Measurements from ENCODE around the gene TRIM9. TPM values are rescaled to one million over a fixed set of nuclear protein-coding genes. Genes with fewer than 3 reads are reported as not detected.

Gene TRIM9
- total and polyA plus RNA-seq, 2 of the 4 experiments (the other 2 are of a cell fraction): under 0.01 to 0.09 TPM

DNA sequence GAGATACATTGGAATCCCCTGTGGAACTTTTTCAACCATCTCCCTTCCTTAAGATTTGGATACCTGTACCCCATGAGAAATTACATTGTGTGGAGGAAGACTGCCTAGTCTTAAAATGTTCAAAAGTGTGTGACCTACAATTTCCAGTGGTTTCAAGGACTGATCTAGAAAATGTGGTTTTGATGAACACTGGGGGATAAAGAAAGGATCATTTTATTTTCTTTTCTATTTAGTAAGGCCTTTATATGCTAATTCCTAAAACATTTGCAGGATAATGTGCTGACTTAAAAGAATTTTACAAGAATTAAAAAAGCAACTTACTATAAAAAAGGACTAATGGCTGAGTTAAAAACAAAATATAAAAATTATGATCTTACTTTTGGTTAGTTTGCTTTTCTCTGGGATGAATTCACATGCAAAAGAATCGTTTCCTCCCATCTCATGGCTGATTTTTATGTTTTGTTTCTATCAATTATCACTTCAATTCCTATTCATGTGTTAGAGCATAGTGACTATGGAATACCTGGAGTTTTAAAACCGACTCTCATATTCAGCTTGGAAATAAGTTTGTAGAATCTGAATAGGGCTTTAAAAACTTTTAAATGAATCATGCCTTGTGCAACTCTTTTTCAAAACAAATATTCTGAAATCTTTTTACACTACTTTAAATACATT, 110.7 kb downstream of the TRIM9 start:
- CTCF ChIA-PET: no interaction called here
- no peak for ATAC-seq (ENCODE audit: low read depth)
- no peaks in the 10 kb centered on the region for H3K9me1 ChIP-seq (ENCODE audit: insufficient read depth, low read length)
- DNase-seq: no peak
- POLR2A ChIA-PET (ENCODE audit: unreplicated experiment): no interaction called here
- H2BK5ac ChIP-seq (ENCODE audit: low read depth, low read length, poor library complexity, severe bottlenecking): no peak overlapping the region
- 0 out of 2 replicates have a peak, but pooled peaks cover 2% of the 10 kb centered on the region for H3K9me3 ChIP-seq (ENCODE audit: control insufficient read depth, insufficient read depth, low read length)
- no peaks in the 10 kb centered on the region for H3K4me1 ChIP-seq (ENCODE audit: control insufficient read depth, insufficient read depth, low read length)
- H4K91ac ChIP-seq (ENCODE audit: insufficient read depth, low read depth, low read length): no peak overlapping the region
- no peak overlapping the region for H2AFZ ChIP-seq (replicated peaks; ENCODE audit: low read length, poor library complexity)
- H2BK120ac ChIP-seq (ENCODE audit: low read depth, low read length): no peak overlapping the region
- no peak overlapping the region for H3K4me2 ChIP-seq (ENCODE audit: low read depth, low read length)
- H3K4ac ChIP-seq (ENCODE audit: low read depth, low read length): no peak overlapping the region
- no peak overlapping the region for H3K4me3 ChIP-seq (ENCODE audit: insufficient read depth, low read depth, low read length)
- no peak overlapping the region for H2AK5ac ChIP-seq (ENCODE audit: low read depth, low read length)
- BruUV-seq (replicated peaks): no TSS peak
- H3K79me1 ChIP-seq (ENCODE audit: low read depth in 1 of 2, low read length in 2 of 2): no peaks in the 10 kb centered on the region
- H3K14ac ChIP-seq (replicated peaks; ENCODE audit: low read depth, low read length): no peak overlapping the region
- no peak overlapping the region for H3K23ac ChIP-seq (ENCODE audit: low read depth, low read length)
- dilution Hi-C loops (cut with HindIII; ENCODE audit: low sequenced_read_pairs, unreplicated experiment): no loop called here
- no peak overlapping the region for H2BK20ac ChIP-seq (ENCODE audit: low read depth, low read length)
- no peak overlapping the region for H4K8ac ChIP-seq (ENCODE audit: low read depth in 2 of 2, low read length in 2 of 2)
- no peaks in the 10 kb centered on the region for H4K20me1 ChIP-seq (ENCODE audit: insufficient read depth, low read length)
- peaks cover 49% of the 10 kb centered on the region for H3K27me3 ChIP-seq (ENCODE audit: control insufficient read depth, insufficient read depth, low read length)
- no peak overlapping the region for H3K56ac ChIP-seq (ENCODE audit: extremely low read depth, insufficient read depth, low read length)
- no CpG with 5 or more reads among the region's 2 CpGs for WGBS, 2 experiments (ENCODE audit: extremely low coverage in 2 of 2, insufficient read length in 1 of 2)
- H2AK9ac ChIP-seq (replicated peaks; ENCODE audit: low read depth, low read length, poor library complexity): no peak overlapping the region
- no peak overlapping the region for H2BK15ac ChIP-seq (ENCODE audit: low read depth, low read length)
- H3K36me3 ChIP-seq (ENCODE audit: control insufficient read depth, insufficient read depth, low read length): no peaks in the 10 kb centered on the region
- in situ Hi-C loops (cut with MboI; ENCODE audit: low sequenced_read_pairs): no loop called here
- no peak overlapping the region for H3K18ac ChIP-seq (ENCODE audit: low read depth, low read length)
- H4K5ac ChIP-seq (ENCODE audit: low read depth, low read length): no peak overlapping the region
- TF ChIP-seq CHD1 (IDR thresholded peaks at IDR 0.05; ENCODE audit: low read depth, low read length): no peak
- TF ChIP-seq RAD21 (IDR thresholded peaks at IDR 0.05; ENCODE audit: low read length): no peak
- no peak for TF ChIP-seq BHLHE40 (IDR thresholded peaks at IDR 0.05; ENCODE audit: low read depth, low read length)
- TF ChIP-seq RFX5 (IDR thresholded peaks at IDR 0.05; ENCODE audit: low read depth, low read length): no peak
- TF ChIP-seq, protein P1, sequence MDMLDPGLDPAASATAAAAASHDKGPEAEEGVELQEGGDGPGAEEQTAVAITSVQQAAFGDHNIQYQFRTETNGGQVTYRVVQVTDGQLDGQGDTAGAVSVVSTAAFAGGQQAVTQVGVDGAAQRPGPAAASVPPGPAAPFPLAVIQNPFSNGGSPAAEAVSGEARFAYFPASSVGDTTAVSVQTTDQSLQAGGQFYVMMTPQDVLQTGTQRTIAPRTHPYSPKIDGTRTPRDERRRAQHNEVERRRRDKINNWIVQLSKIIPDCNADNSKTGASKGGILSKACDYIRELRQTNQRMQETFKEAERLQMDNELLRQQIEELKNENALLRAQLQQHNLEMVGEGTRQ (IDR thresholded peaks at IDR 0.05; ENCODE audit: low read depth, low read length): no peak
- no peak for TF ChIP-seq POLR2A (IDR thresholded peaks at IDR 0.05; ENCODE audit: low read depth, low read length)
- TF ChIP-seq MAFK (IDR thresholded peaks at IDR 0.05; ENCODE audit: low read depth, low read length): no peak
- no peak for TF ChIP-seq NFE2L2 (IDR thresholded peaks at IDR 0.05; ENCODE audit: low read depth, low read length)
- no peak for TF ChIP-seq SMC3 (IDR thresholded peaks at IDR 0.05; ENCODE audit: low read depth, low read length)
- no peak for TF ChIP-seq RCOR1 (IDR thresholded peaks at IDR 0.05; ENCODE audit: insufficient replicate concordance, low read length)
- TF ChIP-seq, protein P2, sequence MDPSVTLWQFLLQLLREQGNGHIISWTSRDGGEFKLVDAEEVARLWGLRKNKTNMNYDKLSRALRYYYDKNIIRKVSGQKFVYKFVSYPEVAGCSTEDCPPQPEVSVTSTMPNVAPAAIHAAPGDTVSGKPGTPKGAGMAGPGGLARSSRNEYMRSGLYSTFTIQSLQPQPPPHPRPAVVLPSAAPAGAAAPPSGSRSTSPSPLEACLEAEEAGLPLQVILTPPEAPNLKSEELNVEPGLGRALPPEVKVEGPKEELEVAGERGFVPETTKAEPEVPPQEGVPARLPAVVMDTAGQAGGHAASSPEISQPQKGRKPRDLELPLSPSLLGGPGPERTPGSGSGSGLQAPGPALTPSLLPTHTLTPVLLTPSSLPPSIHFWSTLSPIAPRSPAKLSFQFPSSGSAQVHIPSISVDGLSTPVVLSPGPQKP (IDR thresholded peaks at IDR 0.05; ENCODE audit: borderline replicate concordance, low read depth, low read length): no peak
- TF ChIP-seq FOS (IDR thresholded peaks at IDR 0.05; ENCODE audit: low read depth, low read length): no peak
- TF ChIP-seq, protein P3, sequence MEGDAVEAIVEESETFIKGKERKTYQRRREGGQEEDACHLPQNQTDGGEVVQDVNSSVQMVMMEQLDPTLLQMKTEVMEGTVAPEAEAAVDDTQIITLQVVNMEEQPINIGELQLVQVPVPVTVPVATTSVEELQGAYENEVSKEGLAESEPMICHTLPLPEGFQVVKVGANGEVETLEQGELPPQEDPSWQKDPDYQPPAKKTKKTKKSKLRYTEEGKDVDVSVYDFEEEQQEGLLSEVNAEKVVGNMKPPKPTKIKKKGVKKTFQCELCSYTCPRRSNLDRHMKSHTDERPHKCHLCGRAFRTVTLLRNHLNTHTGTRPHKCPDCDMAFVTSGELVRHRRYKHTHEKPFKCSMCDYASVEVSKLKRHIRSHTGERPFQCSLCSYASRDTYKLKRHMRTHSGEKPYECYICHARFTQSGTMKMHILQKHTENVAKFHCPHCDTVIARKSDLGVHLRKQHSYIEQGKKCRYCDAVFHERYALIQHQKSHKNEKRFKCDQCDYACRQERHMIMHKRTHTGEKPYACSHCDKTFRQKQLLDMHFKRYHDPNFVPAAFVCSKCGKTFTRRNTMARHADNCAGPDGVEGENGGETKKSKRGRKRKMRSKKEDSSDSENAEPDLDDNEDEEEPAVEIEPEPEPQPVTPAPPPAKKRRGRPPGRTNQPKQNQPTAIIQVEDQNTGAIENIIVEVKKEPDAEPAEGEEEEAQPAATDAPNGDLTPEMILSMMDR (conservative IDR thresholded peaks at IDR 0.05; ENCODE audit: low read depth, low read length): no peak
- no peak overlapping the region for H3K9ac ChIP-seq (ENCODE audit: low read depth, low read length)
- intact Hi-C loops (cut with micrococcal nuclease): no loop called here
- no peak overlapping the region for H3K27ac ChIP-seq (ENCODE audit: insufficient read depth, low read length)

All from IMR-90 (cell line).